Progenitor cell of endocrine pancreas (in vitro differentiated cells): ENCODE results near the gene HELZ2. TPM values are rescaled to one million over a fixed set of nuclear protein-coding genes. Genes with fewer than 3 reads are reported as not detected.
"Not testable (repeated sequence)": the region's sequence is repeated elsewhere in the genome, so short reads cannot be mapped to it uniquely, and the experiment has no call there.

Experiments used
- DNase-seq: peaks from one replicate; pipeline ENCODE4 v3.0.0; 2021; ENCODE audit warnings: low spot score; ENCODE audit not compliant: unreplicated experiment
- H3K27ac Mint-ChIP-seq: 2 replicates; pipeline ENCODE4 v1.8.0; 2021; ENCODE audit warnings: mild to moderate bottlenecking, moderate library complexity, mixed read lengths
- H3K27me3 Mint-ChIP-seq: 2 replicates; pipeline ENCODE4 v1.8.0; 2021; ENCODE audit warnings: mixed read lengths
- H3K36me3 Mint-ChIP-seq: 2 replicates; pipeline ENCODE4 v1.8.0; 2022; ENCODE audit warnings: mixed read lengths; ENCODE audit not compliant: insufficient read depth
- H3K4me1 Mint-ChIP-seq: 2 replicates; pipeline ENCODE4 v1.8.0; 2021; ENCODE audit warnings: low read depth, mixed read lengths
- H3K4me3 Mint-ChIP-seq: 2 replicates; pipeline ENCODE4 v1.8.0; 2021; ENCODE audit warnings: low read depth, mild to moderate bottlenecking, moderate library complexity, mixed read lengths
- H3K9me3 Mint-ChIP-seq: 2 replicates; pipeline ENCODE4 v1.8.0; 2021; ENCODE audit warnings: low read depth, mixed read lengths
- CTCF ChIP-seq: fragments of 200-600 bp; sonication (generic); IDR thresholded peaks from one replicate; pipeline ENCODE4 v1.5.0; 2021; ENCODE audit warnings: antibody characterized with exemption, mild to moderate bottlenecking; ENCODE audit not compliant: unreplicated experiment
- total RNA-seq: library from RNA; stranded (reverse); gene quantifications from 2 replicates; pipeline ENCODE4 v1.2.1, GENCODE V29; 2021

HELZ2 gene
- total RNA-seq, 1 donor from 2014 or later: 19.3 TPM

GRCh38 chr20:63619086-63619485, 45.0 kb upstream of the HELZ2 start:
- TF ChIP-seq CTCF: no peak
- Mint-ChIP-seq H3K27me3 (no peaks in the 10 kb centered on the region), H3K4me1 (peaks cover 2% of the 10 kb centered on the region), H3K27ac (no peak overlapping the region), H3K4me3 (no peak overlapping the region), H3K9me3 (peaks cover 5% of the 10 kb centered on the region), H3K36me3 (peaks cover 26% of the 10 kb centered on the region)
- no peak for DNase-seq

GRCh38 chr20:63618291-63618980, 44.4 kb upstream of the HELZ2 start:
- H3K4me3 Mint-ChIP-seq: no peak overlapping the region
- TF ChIP-seq CTCF: no peak
- H3K27me3 Mint-ChIP-seq: no peaks in the 10 kb centered on the region
- peaks cover 27% of the 10 kb centered on the region for H3K36me3 Mint-ChIP-seq
- H3K4me1 Mint-ChIP-seq: peaks cover 2% of the 10 kb centered on the region
- DNase-seq: no peak
- peaks cover 5% of the 10 kb centered on the region for H3K9me3 Mint-ChIP-seq
- no peak overlapping the region for H3K27ac Mint-ChIP-seq

DNA sequence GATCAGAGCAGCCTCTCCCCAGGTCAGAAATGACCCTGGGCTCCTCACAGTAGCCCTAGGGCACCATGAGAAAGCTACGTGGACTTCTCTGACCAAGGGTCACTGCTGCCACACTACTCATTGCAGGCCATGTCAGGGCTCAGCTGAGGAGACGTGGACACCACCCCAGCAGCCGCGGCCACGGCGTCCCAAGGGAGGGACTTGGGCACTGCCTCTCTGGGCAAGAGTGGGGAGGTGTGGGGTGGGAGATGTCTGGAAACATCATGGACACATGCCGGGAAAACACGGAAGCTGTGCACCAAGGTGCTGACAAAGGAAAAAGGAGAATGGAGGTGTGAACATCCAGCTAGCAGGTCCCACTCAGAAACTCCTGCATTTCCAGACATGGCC, 43.8 kb upstream of the HELZ2 start:
- Mint-ChIP-seq H3K9me3 (peaks cover 5% of the 10 kb centered on the region), H3K27ac (no peak overlapping the region), H3K27me3 (no peaks in the 10 kb centered on the region), H3K4me1 (peaks cover 2% of the 10 kb centered on the region), H3K4me3 (no peak overlapping the region), H3K36me3 (peaks cover 31% of the 10 kb centered on the region)
- DNase-seq: no peak
- no peak for TF ChIP-seq CTCF

DNA sequence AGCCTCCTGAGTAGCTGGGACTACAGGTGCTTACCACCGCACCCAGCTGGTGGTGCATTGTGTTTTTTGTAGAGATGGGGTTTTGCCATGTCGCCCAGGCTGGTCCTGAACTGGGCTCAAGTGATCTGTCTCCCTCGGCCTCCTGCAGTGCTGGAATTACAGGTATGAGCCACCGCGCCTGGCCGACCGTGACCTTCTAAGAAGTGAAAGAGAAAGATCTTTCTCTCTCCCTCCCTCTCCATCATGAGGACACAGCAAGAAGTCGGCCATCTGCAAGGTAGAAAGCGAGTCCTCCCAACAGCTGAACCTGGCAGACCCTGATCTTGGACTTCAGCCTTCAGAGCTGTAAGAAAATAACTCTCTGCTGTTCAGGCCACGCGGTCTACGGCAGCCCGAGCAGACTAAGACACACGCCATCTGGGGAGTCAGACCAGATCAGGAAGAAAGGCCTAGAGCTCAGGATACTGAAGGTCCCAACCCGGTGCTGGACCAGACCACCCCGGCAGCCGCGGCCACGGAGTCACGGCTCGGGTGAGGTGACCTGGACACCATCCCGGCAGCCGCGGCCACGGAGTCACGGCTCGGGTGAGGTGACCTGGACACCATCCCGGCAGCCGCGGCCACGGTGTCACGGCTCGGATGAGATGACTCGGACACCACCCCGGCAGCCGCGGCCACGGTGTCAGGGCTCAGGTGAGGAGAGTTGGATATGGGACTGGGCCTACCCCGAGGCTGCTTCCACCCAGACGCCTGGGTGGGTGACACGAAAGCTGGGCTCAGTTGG, 43.2 kb upstream of the HELZ2 start:
- Mint-ChIP-seq H3K4me1 (peaks cover 2% of the 10 kb centered on the region), H3K27me3 (no peaks in the 10 kb centered on the region), H3K36me3 (peaks cover 32% of the 10 kb centered on the region), H3K9me3 (peaks cover 5% of the 10 kb centered on the region), H3K4me3 (no peak overlapping the region), H3K27ac (no peak overlapping the region)
- no peak for TF ChIP-seq CTCF
- no peak for DNase-seq

- not testable (repeated sequence) for H3K27me3 Mint-ChIP-seq, H3K4me1 Mint-ChIP-seq, H3K27ac Mint-ChIP-seq, H3K4me3 Mint-ChIP-seq, DNase-seq, H3K9me3 Mint-ChIP-seq
- peak; percentile 8 for TF ChIP-seq CTCF
- H3K36me3 Mint-ChIP-seq: peaks cover 32% of the 10 kb centered on the region
Observed at GRCh38 chr20:63613863-63614594, 40.0 kb upstream of the HELZ2 start.
